ENCODE results near the gene FXYD5.

FXYD5 gene

GRCh38 chr19:35125749-35126623 is 28.5 kb upstream of the FXYD5 start:
- H3K79me2 ChIP-seq (ENCODE audit: insufficient read depth, low read length), result no peaks in the 10 kb centered on the region
- TF ChIP-seq EZH2phosphoT487 (IDR thresholded peaks at IDR 0.05; ENCODE audit: borderline replicate concordance) (no peak), CTCF (conservative IDR thresholded peaks at IDR 0.05; ENCODE audit: low read length) (no peak)
- no peak overlapping the region for H3K4me3 ChIP-seq (ENCODE audit: low read length, poor library complexity, severe bottlenecking)
- no peaks in the 10 kb centered on the region for H3F3A ChIP-seq (ENCODE audit: low read depth)
- H4K20me1 ChIP-seq (ENCODE audit: insufficient read depth, low read length, poor library complexity, severe bottlenecking), result no peaks in the 10 kb centered on the region
- no peaks in the 10 kb centered on the region for H3K4me1 ChIP-seq (ENCODE audit: insufficient read depth, low read length, poor library complexity, severe bottlenecking)
- H3K9ac ChIP-seq (ENCODE audit: low read depth, low read length, poor library complexity, severe bottlenecking), result no peak overlapping the region
- H3K36me3 ChIP-seq (ENCODE audit: insufficient read depth, low read length), result no peaks in the 10 kb centered on the region
- H3K4me2 ChIP-seq (ENCODE audit: low read depth, low read length, poor library complexity, severe bottlenecking), result no peak overlapping the region
- H2AFZ ChIP-seq (ENCODE audit: low read length), result no peak overlapping the region
- no peaks in the 10 kb centered on the region for H3K27me3 ChIP-seq (ENCODE audit: insufficient read depth, low read length, poor library complexity, severe bottlenecking)
- no peaks in the 10 kb centered on the region for H3K9me2 ChIP-seq (replicated peaks; ENCODE audit: low read depth, low read length)
- H3K9me3 ChIP-seq (ENCODE audit: insufficient read depth, low read depth, low read length), result no peaks in the 10 kb centered on the region

- no peak for TF ChIP-seq EZH2phosphoT487 (IDR thresholded peaks at IDR 0.05; ENCODE audit: borderline replicate concordance)
- TF ChIP-seq CTCF (conservative IDR thresholded peaks at IDR 0.05; ENCODE audit: low read length), result no peak
- Histone ChIP-seq H3K4me2 (ENCODE audit: low read depth, low read length, poor library complexity, severe bottlenecking) (no peak overlapping the region), H3K9ac (ENCODE audit: low read depth, low read length, poor library complexity, severe bottlenecking) (no peak overlapping the region), H3K9me2 (replicated peaks; ENCODE audit: low read depth, low read length) (no peaks in the 10 kb centered on the region), H3K27me3 (ENCODE audit: insufficient read depth, low read length, poor library complexity, severe bottlenecking) (no peaks in the 10 kb centered on the region), H3K79me2 (ENCODE audit: insufficient read depth, low read length) (no peaks in the 10 kb centered on the region), H3K9me3 (ENCODE audit: insufficient read depth, low read depth, low read length) (no peaks in the 10 kb centered on the region), H2AFZ (ENCODE audit: low read length) (no peak overlapping the region), H3F3A (ENCODE audit: low read depth) (no peaks in the 10 kb centered on the region), H3K4me1 (ENCODE audit: insufficient read depth, low read length, poor library complexity, severe bottlenecking) (no peaks in the 10 kb centered on the region), H3K36me3 (ENCODE audit: insufficient read depth, low read length) (no peaks in the 10 kb centered on the region), H4K20me1 (ENCODE audit: insufficient read depth, low read length, poor library complexity, severe bottlenecking) (no peaks in the 10 kb centered on the region), H3K4me3 (ENCODE audit: low read length, poor library complexity, severe bottlenecking) (no peak overlapping the region)
Measured at GRCh38 chr19:35126624-35126959, 27.9 kb upstream of the FXYD5 start.

GRCh38 chr19:35127871-35128270 is 26.7 kb upstream of the FXYD5 start:
- no peaks in the 10 kb centered on the region for H3K27me3 ChIP-seq (ENCODE audit: insufficient read depth, low read length, poor library complexity, severe bottlenecking)
- no peak for TF ChIP-seq EZH2phosphoT487 (IDR thresholded peaks at IDR 0.05; ENCODE audit: borderline replicate concordance)
- TF ChIP-seq CTCF (conservative IDR thresholded peaks at IDR 0.05; ENCODE audit: low read length), result no peak
- H4K20me1 ChIP-seq (ENCODE audit: insufficient read depth, low read length, poor library complexity, severe bottlenecking), result no peaks in the 10 kb centered on the region
- no peak overlapping the region for H3K4me2 ChIP-seq (ENCODE audit: low read depth, low read length, poor library complexity, severe bottlenecking)
- no peaks in the 10 kb centered on the region for H3K9me3 ChIP-seq (ENCODE audit: insufficient read depth, low read depth, low read length)
- no peaks in the 10 kb centered on the region for H3K4me1 ChIP-seq (ENCODE audit: insufficient read depth, low read length, poor library complexity, severe bottlenecking)
- H2AFZ ChIP-seq (ENCODE audit: low read length), result no peak overlapping the region
- no peak overlapping the region for H3K4me3 ChIP-seq (ENCODE audit: low read length, poor library complexity, severe bottlenecking)
- H3K36me3 ChIP-seq (ENCODE audit: insufficient read depth, low read length), result no peaks in the 10 kb centered on the region
- no peaks in the 10 kb centered on the region for H3K9me2 ChIP-seq (replicated peaks; ENCODE audit: low read depth, low read length)
- H3K79me2 ChIP-seq (ENCODE audit: insufficient read depth, low read length), result no peaks in the 10 kb centered on the region
- no peak overlapping the region for H3K9ac ChIP-seq (ENCODE audit: low read depth, low read length, poor library complexity, severe bottlenecking)
- no peaks in the 10 kb centered on the region for H3F3A ChIP-seq (ENCODE audit: low read depth)

Measured in Loucy (cell line).